KG1 (cell line): ENCODE results near the gene UBA1.

ENCODE experiments used
- DNase-seq: peaks from one replicate; lab custom pipeline; 2025; lab: John Stamatoyannopoulos, UW

Gene UBA1

DNA sequence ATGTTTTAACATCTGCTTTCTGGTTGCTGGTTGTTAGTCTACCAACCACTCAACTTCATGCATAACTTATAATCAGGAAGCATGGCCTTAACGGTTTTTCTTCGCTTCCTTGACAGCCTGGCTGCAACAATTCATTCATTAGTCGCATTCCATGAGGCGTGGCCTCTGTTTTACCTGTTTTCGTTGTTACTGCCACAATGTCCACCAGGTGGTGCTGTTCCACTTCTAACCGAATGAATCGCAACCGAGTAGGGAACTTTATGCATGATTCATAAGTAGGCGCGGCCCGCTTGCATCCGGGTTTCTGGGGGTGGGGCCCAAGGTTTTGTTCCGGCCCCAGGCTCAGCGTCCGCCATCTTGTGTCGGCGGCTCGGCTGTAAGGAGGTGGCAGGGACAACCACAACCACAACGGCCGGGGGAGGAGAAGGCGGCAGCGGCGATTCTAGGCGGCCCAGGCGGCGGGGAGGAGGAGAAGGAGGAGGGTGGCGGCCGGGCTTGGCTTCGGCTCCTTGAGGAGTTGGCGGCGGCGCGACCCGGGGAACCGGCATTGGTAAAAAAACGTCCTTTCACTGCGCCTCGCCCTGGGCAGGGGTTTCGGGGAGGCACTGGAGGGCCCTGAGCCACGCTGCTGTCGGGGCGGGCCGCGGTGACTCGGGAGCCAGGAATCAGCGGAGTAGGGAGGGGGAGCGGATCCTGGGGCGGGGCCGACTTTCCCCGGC, at the start of gene UBA1:
TSS of gene UBA1 (plus strand) at position 355 of the 719 bp plus-strand sequence. CDS start 4,974 bp downstream, outside the sequence.
- DNase-seq, result peak; percentile 88

DNA sequence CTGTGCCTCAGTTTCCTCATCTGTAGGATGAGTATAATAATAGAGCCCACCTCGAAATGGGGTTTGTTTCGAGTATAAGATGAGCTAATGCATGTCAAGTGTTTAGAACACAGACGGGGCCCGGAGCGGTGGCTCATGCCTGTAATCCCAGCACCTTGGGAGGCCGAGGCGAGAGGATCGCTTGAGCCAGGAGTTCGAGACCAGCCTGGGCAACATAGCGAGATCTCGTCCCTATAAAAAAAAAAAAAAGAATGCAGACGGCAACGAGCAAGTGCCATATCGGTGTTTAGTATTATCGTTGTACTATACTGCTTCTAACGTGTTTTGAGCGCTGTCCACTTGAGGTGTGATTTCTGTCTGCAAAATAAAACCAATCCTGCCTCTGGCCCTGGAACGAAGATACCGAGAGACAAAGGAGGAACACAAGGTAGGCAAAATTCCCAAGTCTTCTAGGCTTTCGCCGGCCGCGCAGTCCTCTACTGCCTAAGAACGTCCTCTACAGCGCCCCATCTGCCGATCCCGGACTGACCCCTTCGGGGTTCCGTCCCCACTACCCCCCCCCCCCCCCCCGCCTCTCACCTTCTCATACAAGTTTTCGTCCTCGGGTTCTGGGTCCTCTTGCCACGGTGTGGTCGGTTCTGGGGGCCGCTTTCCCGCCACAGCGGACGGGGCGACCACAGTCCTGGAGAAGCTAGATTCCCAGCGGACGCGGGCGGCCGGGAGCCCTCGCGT, 49.6 kb upstream of the UBA1 start:
- peak; percentile 23 for DNase-seq

- peak; percentile 62 for DNase-seq
Observed at GRCh38 chrX:47144626-47145394, 48.8 kb upstream of the UBA1 start, which contains the start of the genes NDUFB11 and RBM10. NDUFB11 (minus strand) TSS chrX:47144702; CDS start chrX:47144679, 23 bp downstream. RBM10 (plus strand) TSS chrX:47145221; CDS start chrX:47147482, 2,261 bp downstream.

DNA sequence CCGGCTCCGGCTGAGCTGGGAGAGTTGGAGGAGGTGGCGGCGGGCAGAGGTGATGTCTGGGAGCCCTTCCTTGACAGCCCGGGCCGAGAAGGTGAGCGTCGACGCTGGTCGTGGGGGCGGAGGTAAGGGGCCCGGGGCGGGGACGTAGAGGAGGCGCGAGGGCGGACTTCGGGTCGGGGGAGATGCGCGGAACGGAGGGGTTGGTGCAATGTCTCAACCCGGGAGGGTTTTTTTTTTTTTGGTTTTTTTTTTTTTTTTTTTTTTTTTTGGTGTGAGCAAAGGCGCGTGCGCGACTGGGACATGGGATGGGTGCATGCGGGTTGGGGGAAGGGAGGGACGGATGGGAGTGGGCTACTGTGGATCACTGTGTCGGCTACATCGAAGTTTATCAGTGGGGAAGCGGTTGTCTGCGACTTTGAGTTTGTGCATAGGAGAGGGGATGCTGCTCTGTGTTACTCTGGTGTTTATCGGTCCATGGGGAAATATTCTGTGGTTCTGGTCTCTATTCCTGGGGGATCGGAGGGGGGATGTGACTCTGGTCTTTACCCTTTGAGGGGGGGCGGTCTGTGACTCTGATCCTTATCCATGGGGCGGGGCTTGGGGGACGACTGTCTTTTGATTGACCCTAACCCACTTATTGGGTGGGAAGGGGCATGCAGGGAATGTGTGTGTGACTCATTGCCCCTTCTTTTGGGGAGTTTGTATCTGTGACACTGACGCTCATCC, 48.1 kb upstream of the UBA1 start:
- no peak for DNase-seq

GRCh38 chrX:47146121-47146935, 47.3 kb upstream of the UBA1 start:
- DNase-seq, result no peak

GRCh38 chrX:47146936-47147859, 46.4 kb upstream of the UBA1 start:
- DNase-seq, result no peak

GRCh38 chrX:47148946-47149345, 44.7 kb upstream of the UBA1 start:
- no peak for DNase-seq

DNA sequence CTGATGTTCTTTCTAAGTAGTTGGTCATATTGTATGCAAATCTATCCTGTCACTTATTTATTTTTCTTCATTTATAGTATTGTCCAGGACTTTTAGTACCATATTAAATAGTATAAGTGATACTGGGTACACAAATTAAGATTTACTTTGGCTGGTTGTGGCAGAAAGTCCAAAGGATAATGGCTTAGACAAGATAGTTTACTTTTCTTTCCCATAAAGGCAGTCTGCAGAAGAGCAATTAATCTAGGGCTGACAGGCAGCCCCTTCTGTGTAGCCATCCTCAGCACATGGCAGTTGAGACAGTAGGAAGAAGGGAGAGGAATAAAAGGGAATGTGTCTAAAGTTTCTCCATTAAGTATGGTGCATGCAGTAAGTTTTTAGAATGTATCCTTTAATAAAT, 42.2 kb upstream of the UBA1 start:
- no peak for DNase-seq

- DNase-seq, result no peak
Observed at GRCh38 chrX:47156611-47157520, 36.8 kb upstream of the UBA1 start.

- DNase-seq, result no peak
Observed at GRCh38 chrX:47158131-47158530, 35.5 kb upstream of the UBA1 start.

GRCh38 chrX:47158781-47159180, 34.8 kb upstream of the UBA1 start:
- no peak for DNase-seq

GRCh38 chrX:47160781-47161180, 32.8 kb upstream of the UBA1 start:
- DNase-seq, result no peak

GRCh38 chrX:47162927-47163583, 30.6 kb upstream of the UBA1 start:
- DNase-seq, result no peak

DNA sequence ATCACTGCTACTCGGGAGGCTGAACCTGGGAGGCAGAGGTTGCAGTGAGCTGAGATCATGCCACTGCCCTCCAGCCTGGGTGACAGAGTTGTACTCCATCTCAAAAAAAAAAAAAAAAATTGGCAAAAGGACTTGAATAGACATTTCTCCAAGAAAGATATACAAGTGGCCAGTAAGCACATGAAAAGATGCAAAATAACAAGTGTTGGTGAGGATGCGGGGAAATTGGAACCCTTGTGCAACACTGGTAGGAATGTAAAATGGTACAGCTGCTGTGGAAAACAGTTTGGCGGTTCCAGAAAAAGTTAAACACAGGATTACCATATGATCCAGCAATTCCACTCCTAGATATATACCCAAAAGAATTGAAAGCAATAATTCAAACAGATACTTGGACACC, 29.2 kb upstream of the UBA1 start:
- DNase-seq, result no peak

GRCh38 chrX:47166126-47166525, 27.5 kb upstream of the UBA1 start:
- no peak for DNase-seq

GRCh38 chrX:47168495-47169073, 25.0 kb upstream of the UBA1 start:
- DNase-seq, result no peak

DNA sequence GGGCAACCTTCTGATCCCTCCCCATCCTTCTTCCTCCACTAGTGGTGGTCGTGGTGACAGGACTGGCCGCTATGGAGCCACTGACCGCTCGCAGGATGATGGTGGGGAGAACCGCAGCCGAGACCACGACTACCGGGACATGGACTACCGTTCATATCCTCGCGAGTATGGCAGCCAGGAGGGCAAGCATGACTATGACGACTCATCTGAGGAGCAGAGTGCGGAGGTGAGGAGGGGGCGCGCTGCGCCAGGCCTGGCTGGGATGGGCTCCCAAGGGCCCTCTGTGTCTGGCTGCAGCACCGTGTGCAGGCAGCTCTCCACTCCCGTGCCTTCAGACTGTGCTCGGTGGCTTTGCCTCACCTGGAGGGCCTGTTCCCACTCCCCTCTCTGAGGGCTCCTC, 24.4 kb upstream of the UBA1 start:
- DNase-seq, result no peak
